ENCODE data around the gene ASAP2. TPM values are rescaled to one million over a fixed set of nuclear protein-coding genes. Genes with fewer than 3 reads are reported as not detected.
A peak's percentile ranks its signal among the peaks of the same experiment; 100 is the strongest.

Gene ASAP2
- total RNA-seq, 1 donor from 2014 or later: 12.9 TPM

DNA sequence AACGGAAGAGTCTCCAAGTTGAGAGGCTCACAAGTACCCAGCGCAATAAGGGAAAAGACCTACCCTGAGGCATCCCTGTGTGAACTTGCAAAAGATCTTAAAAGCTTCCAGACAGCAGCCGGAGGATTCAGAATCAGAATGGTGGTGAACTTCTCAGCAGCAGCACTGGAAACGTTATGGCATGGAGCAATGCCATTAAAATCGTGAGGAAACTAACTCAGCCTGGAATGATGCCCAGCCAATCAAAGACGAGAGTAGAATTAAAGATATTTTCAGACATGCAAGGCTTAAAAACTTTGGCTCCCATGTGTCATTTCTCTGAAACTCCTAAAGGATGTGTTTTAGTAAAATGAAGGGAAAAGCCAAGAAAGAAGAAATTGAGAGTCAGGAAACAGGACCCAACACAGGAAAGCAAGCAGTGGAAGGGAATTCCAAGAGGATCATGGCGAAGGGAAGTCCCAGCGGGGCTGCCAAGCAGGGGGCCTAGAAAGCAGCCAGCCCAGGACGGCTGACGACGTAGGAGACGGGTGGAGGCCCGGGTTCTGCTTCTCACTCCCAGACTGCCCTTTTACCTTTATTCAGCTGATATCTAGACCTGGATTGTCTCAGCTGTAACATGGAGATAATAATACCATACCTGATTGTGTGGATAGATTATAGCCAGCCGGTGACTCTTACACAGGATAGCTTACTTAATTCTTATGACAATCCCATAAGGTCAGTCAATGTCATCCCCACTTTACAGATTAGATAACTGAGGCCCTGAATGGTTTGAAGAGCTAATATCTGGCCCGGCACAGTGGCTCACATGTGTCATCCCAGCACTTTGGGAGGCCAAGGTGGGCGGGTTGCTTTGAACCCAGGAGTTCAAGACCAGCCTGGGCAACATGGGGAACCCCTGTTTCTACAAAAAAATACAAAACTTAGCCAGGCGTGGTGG, 92.8 kb downstream of the ASAP2 start:
- ATAC-seq (no peak), DNase-seq (ENCODE audit: missing footprints) (no peak)
- intact Hi-C loops (cut with DNase I): no loop called here

DNA sequence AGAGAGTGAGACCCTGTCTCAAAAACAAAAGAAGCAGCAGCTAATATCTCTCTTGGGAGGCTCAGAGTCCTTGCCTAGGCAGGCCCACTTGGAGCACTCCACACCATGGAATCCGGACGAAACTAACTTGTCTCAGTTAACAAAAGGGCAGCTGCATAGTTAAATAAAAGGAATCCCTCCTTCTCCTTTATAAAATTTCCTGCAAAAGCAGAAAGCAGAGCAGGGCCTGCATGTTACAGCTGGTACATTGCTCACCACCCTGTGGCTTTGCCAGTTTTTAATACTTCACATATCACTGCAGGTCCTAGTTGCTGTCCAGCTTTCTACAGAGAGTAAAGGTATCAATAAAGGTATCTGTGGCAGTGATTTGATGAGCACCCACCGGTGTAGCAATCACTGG, 93.6 kb downstream of the ASAP2 start:
- DNase-seq (ENCODE audit: missing footprints) (no peak), ATAC-seq (no peak)
- intact Hi-C loops (cut with DNase I): no loop called here

DNA sequence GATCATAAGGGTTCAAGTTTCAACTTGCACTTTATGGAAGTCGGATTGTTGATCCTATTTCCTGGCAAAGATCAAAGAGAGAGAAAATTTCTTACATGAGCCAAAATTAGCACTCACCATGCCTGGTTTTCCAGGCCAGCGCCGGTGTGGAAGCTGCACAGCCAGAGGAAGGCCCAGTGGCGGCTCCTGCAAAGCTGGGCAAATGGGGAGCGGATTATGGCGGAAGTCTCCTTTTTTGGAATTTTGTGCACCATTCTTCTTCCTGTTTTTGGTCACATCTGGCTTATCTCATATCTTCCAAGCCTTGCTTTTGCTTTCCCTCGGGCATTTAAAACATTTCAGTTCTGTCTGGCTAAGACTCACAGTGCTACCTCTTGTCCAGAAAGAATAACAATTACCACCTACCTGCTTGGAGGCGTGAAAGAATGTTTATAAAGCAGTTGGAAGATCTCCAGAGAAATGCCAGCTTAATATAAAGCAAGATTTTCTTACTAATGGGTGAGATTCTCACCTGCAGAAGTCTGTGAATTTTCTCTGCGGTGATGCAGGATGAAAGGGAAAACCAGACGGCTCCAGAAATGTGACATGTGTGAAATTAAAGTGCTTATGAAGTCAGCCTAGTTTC, 94.3 kb downstream of the ASAP2 start:
- intact Hi-C loops (cut with DNase I): no loop called here
- ATAC-seq (no peak), DNase-seq (ENCODE audit: missing footprints) (no peak)

DNA sequence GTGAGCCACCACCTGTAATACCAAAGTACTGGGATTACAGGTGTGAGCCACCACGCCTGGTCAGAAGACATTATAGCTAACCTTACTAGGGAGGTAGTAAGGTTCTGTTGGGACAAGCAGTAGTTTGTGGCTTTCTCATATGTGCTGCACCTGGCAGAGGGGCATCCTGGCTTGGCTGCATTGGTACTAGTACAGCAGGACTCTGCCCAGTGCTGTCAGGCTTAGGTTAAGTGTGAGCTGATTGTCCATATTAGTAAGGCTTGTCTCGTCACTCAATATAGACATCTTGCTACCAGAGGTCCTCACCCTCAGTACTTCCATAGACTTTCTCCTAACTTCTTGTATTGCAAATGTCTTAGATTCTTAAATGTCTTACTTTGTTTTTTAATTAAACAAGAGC, 96.1 kb downstream of the ASAP2 start:
- DNase-seq (ENCODE audit: missing footprints) (no peak), ATAC-seq (peak; percentile 60)
- intact Hi-C loops (cut with DNase I): no loop called here

DNA sequence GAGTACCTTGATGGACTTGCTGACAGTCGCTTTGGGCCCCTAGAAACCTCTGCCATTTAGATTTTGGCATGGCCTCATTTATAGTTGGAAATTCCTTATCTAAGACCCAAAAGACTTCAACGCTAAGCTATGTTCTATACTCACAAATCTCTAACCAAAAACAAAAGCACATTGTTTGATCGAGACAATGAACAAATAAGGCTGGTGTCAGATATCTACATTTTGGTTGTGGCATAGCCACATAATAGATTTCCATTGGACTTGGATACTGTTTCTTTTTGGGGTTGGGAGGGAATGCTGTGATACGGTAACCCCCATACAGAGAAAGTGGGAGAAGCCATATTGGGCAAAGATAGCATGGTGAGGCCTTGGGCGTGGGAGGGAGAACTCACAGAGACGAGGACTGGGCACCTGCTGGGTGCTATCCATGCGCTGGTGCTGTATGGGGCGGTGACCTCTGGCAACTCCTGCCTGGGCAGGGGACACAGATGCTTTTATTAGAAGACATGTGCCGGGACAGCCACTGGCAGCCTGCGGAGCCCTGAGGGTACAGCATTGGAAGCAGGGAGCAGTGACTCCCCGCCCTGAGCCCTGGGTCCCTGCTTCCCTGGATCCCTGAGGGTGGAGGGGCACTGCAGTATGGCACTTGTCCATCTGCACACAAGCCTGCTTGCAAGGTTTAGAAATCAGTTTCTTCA, 97.1 kb downstream of the ASAP2 start:
- ATAC-seq (peak; percentile 81), DNase-seq (ENCODE audit: missing footprints) (no peak)
- intact Hi-C loops (cut with DNase I): no loop called here

DNA sequence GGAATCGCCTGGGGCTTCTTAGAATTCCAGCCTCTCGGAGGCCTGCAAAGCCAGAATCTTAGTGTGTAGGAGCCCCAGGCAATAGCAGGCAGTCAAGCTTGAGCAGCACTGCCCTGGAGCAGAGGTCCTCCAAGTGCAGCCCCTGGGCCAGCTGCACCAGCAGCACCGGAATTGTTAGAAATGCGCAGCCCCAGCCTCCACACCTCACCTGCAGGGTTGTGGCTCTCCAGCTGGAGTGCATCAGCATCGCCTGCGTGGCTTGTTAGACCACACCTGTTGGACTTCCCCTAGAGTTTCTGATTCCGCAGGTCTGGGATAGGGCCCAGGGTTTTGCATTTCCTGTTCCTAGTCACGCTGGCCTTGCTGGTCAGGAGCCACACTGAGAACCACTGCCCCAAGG, 100.3 kb downstream of the ASAP2 start:
- intact Hi-C loops (cut with DNase I): no loop called here
- DNase-seq (ENCODE audit: missing footprints) (no peak), ATAC-seq (no peak)

DNA sequence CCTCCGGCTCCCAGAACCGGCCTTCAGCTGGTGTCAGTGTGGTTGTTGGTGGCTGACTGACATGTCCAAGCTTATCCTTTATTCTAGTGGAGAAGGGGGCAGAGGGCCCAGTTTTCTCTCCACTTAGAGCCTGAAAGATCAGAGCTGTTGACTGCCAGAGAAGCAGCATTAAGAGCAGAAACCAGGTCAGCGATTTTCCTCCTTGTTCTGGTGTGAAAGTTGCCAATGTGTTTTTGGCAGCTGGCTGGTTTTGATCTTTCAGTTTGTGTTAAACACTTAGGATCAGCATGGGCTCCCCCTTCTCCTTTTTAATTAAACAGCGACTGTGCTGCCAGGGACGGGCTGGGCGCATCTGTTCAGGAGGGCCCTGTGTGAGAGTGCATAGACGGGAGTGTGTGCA, 100.9 kb downstream of the ASAP2 start:
- DNase-seq (ENCODE audit: missing footprints): no peak
- no peak for ATAC-seq
- intact Hi-C loops (cut with DNase I): no loop called here

DNA sequence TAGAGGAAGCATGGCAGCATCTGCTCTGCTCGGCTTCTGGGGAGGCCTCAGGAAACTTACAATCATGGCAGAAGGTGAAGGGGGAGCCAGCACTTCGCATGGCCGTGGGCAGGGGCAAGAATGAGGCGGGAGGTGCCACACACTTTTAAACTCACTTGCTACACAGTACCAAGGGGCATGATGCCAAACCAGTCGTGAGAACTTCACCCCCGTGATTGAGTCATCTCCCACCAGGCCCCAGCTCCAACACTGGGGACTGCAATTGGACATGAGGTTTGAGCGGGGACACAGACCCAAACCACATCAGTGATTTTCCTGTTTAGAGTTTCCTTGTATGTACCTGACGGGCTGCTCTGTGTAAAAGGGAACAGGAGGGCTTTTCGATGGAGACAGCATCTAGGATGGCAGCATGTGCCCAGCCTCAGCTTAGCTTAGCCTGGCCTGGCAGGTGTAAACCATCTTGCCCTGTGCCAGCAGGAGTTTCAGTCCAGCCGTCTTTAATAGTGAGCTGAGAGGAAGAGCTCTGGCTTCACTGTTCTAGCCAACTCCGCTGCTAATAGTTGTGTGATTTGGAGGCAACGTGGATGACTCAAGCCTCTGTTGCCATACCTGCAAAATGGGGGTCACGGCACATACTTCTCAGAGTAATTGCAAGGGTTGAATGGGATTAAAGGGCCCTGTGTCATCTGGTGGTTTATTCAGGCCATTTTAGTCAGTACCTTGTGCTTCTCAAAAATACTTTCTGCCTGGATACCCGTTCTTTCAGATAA, 101.8 kb downstream of the ASAP2 start:
- intact Hi-C loops (cut with DNase I): no loop called here
- DNase-seq (ENCODE audit: missing footprints): no peak
- no peak for ATAC-seq

DNA sequence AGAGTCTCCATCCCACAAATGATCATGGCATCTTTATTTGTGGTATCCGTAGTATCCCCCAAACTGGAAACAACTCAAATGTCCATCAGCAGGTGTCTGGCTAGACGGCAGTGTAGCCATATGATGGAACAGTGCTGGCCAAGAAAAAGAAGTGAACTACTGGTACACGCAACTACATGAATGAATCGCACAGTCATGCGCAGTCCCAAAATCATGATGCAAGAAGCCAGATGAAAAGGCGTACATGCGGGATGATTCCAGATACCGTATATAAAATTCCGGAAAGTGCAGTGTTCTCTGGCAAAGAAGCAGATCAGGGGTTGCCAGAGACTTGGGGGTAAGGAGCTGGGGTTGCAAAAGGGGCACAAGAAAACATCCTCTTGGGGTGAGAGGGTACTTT, 102.5 kb downstream of the ASAP2 start:
- ATAC-seq (no peak), DNase-seq (ENCODE audit: missing footprints) (no peak)
- intact Hi-C loops (cut with DNase I): no loop called here

DNA sequence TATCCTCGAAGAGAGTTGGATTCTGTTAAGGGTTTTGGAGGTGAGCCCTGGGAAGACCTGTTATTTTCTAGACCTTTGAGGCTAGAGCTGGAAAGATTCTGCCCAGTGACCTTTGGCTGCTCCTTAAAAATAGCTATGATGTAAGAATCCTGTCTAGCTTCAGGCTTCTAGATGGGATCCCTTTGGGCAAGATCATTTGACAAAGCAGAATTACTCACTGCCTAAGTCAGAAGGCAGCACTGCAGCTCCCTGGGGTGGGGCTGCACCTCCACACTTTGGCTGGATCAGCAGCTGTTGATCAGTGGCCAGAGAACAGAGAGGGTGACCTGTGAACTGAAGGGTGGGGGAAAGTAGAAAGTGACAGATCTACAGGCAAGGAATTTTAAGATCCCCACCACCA, 103.8 kb downstream of the ASAP2 start:
- intact Hi-C loops (cut with DNase I): no loop called here
- DNase-seq (ENCODE audit: missing footprints): peak; percentile 79
- ATAC-seq: peak; percentile 91

DNA sequence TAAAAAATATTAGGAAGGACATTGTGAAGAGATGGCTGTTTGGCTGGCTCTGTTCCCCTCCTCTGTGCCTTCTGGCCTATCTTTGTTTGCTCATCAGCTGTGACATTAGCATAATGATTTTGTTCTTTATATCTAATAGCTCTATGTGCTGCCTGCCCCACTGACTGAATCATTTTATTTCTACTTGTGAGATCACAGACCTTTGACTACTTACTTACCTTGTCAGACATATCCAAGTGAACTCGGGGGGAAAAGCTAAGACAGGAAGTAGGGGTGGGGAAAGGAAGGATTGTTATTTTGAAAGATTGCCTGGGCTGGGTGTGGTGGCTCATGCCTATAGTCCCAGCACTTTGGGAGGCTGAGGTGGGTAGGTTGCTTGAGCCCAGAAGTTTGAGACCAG, 104.2 kb downstream of the ASAP2 start:
- no peak for DNase-seq (ENCODE audit: missing footprints)
- intact Hi-C loops (cut with DNase I): no loop called here
- ATAC-seq: no peak

DNA sequence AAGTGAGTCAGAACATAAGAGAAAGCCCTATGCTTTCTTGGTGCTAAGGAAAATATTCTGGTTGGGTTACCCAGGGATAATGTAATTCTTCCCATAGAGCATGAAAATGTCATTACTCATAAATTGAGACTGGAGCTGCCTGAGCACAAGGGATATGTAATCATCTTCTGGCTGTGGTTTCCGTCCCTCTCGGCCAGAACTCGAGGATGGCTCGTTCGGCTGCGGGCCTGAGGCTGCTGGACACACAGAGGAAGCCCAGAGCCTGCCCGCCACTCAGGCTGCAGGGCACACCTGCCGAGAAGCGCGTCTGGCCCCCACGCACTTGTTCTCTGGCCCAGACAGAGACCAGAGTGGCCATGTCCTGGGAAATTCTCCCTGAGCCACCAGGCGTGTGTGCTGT, 104.9 kb downstream of the ASAP2 start:
- ATAC-seq (peak; percentile 66), DNase-seq (ENCODE audit: missing footprints) (peak; percentile 79)
- intact Hi-C loops (cut with DNase I): no loop called here

DNA sequence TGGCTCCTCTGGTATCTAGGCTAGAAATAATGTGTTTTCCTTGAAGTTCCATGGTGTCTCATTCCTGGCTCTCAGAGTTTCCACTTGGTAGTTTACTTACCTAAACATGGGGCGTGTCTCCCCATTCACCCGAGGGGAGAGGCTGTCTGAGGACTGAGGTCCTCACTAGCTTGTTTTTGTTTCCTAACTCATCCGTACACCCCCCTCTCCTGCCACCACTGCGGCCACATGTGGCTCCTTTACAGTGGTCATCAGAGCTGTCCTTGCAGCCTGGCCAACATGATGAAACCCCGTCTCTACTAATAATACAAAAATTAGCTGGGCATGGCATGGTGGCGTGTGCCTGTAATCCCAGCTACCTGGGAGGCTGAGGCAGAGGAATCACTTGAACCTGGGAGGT, 106.0 kb downstream of the ASAP2 start:
- ATAC-seq: no peak
- intact Hi-C loops (cut with DNase I): no loop called here
- no peak for DNase-seq (ENCODE audit: missing footprints)

DNA sequence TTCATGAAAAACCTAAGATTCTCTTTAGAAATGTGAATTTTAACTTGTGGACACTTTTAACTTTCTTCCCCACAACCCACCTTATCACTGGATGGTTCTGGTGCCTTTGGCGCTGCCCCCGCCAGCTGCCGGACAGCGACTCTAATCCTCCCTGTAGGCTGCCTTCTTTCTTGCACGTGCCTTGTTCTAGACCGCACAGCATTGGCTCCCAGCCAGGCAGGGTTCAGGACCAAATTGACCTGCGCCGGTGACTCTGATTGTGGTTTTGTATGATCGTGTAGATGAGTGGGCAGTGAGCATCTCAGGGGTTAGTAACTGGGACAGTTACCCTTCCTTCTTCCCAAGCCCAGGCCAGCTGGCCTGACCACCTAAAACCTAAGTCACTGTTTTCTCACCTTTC, 106.8 kb downstream of the ASAP2 start:
- intact Hi-C loops (cut with DNase I): no loop called here
- no peak for ATAC-seq
- no peak for DNase-seq (ENCODE audit: missing footprints)

DNA sequence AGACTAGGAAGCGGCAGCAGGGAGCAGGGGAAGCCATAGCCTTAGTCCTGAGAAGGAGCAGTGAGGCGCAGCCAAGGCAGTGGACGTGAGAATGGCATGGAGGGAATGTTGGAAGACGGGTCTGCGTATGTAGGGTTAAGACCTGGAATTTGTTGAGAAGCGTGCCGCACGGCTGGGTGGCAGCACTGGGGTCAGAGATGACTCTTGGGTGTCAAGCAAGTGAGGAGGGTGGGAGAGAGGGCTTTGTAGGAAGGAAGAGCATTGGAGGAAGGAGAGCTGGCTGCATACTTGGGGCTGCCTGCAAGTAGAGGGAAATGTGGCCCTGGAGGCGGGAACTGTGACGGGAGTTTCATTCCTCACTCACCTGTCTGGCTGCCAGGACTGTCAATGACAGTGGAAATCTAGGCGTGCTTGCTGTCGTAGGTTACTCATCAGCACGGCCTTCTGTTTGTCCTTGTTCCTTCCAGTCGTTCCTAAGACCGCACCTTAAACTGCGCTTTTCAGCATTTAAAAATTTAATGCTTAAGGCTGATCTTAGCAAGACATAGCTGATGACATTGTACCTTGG, 108.8 kb downstream of the ASAP2 start:
- intact Hi-C loops (cut with DNase I): loop anchor here (5.0 kb wide), 1 partner anchor 53 kb away; no protein-coding TSS in a partner anchor
- ATAC-seq: no peak
- no peak for DNase-seq (ENCODE audit: missing footprints)

DNA sequence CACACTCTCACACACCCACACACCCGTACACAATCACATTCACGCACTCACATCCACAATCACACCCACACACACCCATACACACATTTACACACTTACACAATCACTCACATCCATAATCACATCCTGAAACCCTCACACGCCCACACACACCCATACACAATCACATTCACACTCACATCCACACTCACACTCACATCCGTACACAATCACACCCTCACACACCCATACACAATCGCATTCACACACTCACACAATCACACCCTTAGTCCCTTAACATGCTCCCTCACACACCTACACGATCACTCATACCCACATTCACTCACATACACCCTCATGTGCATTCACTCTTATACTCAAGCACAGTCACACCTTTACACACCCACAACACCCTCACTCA, 110.9 kb downstream of the ASAP2 start:
- no peak for DNase-seq (ENCODE audit: missing footprints)
- no peak for ATAC-seq
- intact Hi-C loops (cut with DNase I): loop anchor here (5.0 kb wide), 1 partner anchor 55 kb away; no protein-coding TSS in a partner anchor

DNA sequence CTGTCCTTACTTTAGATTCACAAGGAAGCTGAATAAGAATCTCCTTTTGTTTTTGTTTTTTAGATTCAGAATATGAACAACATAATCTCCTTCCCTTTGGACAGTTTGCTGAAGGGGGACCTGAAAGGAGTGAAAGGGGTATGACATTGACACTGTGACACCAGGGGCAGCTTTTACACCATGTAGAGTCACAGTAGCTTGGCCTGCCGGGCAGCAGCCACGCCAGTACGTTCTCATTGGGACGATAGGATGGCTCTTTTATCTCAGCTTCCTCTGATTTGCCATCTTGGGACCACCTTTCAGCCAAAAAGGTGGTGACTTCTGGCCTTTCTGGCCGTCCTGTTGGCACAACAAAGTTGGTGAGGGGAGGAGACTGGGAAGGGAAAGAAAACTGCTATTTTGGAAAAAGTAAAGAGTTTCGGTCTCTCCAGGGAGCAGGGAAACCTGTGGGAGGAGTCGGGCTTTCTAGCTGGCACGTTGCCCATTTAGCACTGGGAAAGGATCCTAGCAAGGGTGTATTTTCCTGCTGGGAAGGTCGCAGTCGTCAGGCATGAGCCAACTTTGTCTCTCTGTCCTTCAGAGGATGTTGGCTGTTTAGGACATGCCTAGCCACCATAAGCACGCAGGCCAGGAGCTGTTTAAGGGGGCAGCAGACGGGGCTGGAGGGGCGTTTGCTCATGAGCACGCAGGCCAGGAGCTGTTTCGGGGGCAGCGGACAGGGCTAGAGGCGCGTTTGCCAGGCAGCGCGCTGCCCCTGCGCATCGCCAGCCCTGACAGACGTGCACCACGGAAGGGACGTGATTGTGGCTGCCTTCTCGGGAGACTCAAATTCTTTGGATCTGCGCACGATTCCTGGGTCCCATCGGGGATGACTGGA, 112.1 kb downstream of the ASAP2 start:
- intact Hi-C loops (cut with DNase I): loop anchor here (5.0 kb wide), 1 partner anchor 56 kb away; no protein-coding TSS in a partner anchor
- ATAC-seq (peak; percentile 75), DNase-seq (ENCODE audit: missing footprints) (no peak)

DNA sequence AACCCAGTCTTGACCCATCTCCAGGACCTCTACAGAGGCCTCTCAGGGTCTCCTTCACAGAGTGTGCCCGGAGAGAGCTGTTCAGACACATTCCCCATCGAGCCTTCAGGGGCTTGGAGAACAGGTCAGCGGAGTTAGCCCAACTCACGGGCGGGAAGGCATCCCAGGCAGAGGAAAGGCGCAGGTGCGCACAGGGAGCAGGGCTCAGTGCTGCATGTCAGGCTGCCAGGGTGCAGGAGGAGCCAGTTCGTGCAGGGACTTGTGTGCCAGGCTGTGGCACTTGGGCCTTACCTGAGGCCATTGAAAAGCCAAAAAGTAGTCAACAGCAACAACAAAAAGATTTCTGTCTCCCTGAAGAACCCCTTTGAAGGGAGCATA, 112.7 kb downstream of the ASAP2 start:
- ATAC-seq (no peak), DNase-seq (ENCODE audit: missing footprints) (no peak)
- intact Hi-C loops (cut with DNase I): loop anchor here (5.0 kb wide), 1 partner anchor 57 kb away; no protein-coding TSS in a partner anchor
